HG03575 (cell line): ENCODE results near the gene ZFP36L2.

Experiments
- ATAC-seq: cut with Tn5 transposase; IDR thresholded peaks from one replicate; pipeline ENCODE4 v1.9.1; 2021; ENCODE audit not compliant: unreplicated experiment, insufficient number of reproducible peaks, low FRiP score; ENCODE audit errors: extremely low read depth

ZFP36L2 gene

GRCh38 chr2:43215673-43216255, 10.6 kb downstream of the ZFP36L2 start:
- no peak for ATAC-seq

GRCh38 chr2:43214253-43214652, 12.2 kb downstream of the ZFP36L2 start:
- no peak for ATAC-seq

- no peak for ATAC-seq
These were observed 13.5 kb downstream of the ZFP36L2 start for GRCh38 chr2:43212931-43213330.

GRCh38 chr2:43212216-43212835, 14.1 kb downstream of the ZFP36L2 start:
- no peak for ATAC-seq

- no peak for ATAC-seq
These were observed 15.7 kb downstream of the ZFP36L2 start for GRCh38 chr2:43210467-43211303.

GRCh38 chr2:43210125-43210466, 16.3 kb downstream of the ZFP36L2 start:
- ATAC-seq = no peak

- no peak for ATAC-seq
These were observed 17.1 kb downstream of the ZFP36L2 start for GRCh38 chr2:43209204-43209717.

- no peak for ATAC-seq
These were observed 18.7 kb downstream of the ZFP36L2 start for GRCh38 chr2:43207553-43208300.

- no peak for ATAC-seq
These were observed 19.8 kb downstream of the ZFP36L2 start for GRCh38 chr2:43206602-43207001.

GRCh38 chr2:43203373-43203772, 23.0 kb downstream of the ZFP36L2 start:
- no peak for ATAC-seq

GRCh38 chr2:43202289-43202688, 24.1 kb downstream of the ZFP36L2 start:
- no peak for ATAC-seq

GRCh38 chr2:43201497-43201896, 24.9 kb downstream of the ZFP36L2 start:
- no peak for ATAC-seq

- no peak for ATAC-seq
These were observed 25.4 kb downstream of the ZFP36L2 start for GRCh38 chr2:43201016-43201415.

GRCh38 chr2:43199492-43200488, 26.6 kb downstream of the ZFP36L2 start:
- no peak for ATAC-seq

GRCh38 chr2:43198263-43198662, 28.1 kb downstream of the ZFP36L2 start:
- ATAC-seq = no peak

- ATAC-seq = no peak
These were observed 28.9 kb downstream of the ZFP36L2 start for GRCh38 chr2:43197588-43197896.

- no peak for ATAC-seq
These were observed 29.4 kb downstream of the ZFP36L2 start for GRCh38 chr2:43196768-43197587.
